ENCODE results near the gene CAVIN4. TPM values are rescaled to one million over a fixed set of nuclear protein-coding genes. Genes with fewer than 3 reads are reported as not detected.

Gene CAVIN4
- total RNA-seq, 1 experiment from 2014 or later: 7.1 TPM

GRCh38 chr9:100601216-100601615 lies 23.3 kb downstream of the CAVIN4 start:
- peak; percentile 57 for ATAC-seq

GRCh38 chr9:100602342-100602801 lies 24.5 kb downstream of the CAVIN4 start:
- TF ChIP-seq TEAD1 (CRISPR knock-in tag; IDR thresholded peaks at IDR 0.05) (0 out of 2 replicates have a peak, but pooled peaks have one; percentile 29), NFYB (CRISPR knock-in tag; conservative IDR thresholded peaks at IDR 0.05; ENCODE audit: low read depth) (no peak), CTCF (IDR thresholded peaks at IDR 0.05) (peak; percentile 58)
- Mint-ChIP-seq H3K4me1 (peaks cover 42% of the 10 kb centered on the region), H3K36me3 (no peaks in the 10 kb centered on the region), H3K4me3 (no peak overlapping the region), H3K9me3 (no peaks in the 10 kb centered on the region), H3K27ac (peak overlapping the region; percentile 52), H3K27me3 (ENCODE audit: low read depth) (no peaks in the 10 kb centered on the region)
- peak; percentile 46 for DNase-seq (ENCODE audit: low spot score)
- peak; percentile 6; the same call in 1 of the 2 replicates for ATAC-seq
- POLR2A ChIA-PET: interaction anchor here (0.9 kb wide), 1 partner anchor 35 kb away, joined by 3 read pairs; no protein-coding TSS in a partner anchor
- CTCF ChIA-PET: interaction anchor here (0.7 to 6.2 kb wide), 39 partner anchors 8 to 786 kb away, joined by 3 to 69 read pairs (median 5); partner anchors contain the start of gene PLPPR1

More at GRCh38 chr9:100601216-100601615, 23.3 kb downstream of the CAVIN4 start:
- Mint-ChIP-seq H3K36me3 (no peaks in the 10 kb centered on the region), H3K9me3 (no peaks in the 10 kb centered on the region), H3K27ac (no peak overlapping the region), H3K4me3 (no peak overlapping the region), H3K4me1 (peaks cover 42% of the 10 kb centered on the region), H3K27me3 (ENCODE audit: low read depth) (no peaks in the 10 kb centered on the region; the same call in 1 of the 2 replicates)
- DNase-seq (ENCODE audit: low spot score): peak; percentile 72
- TF ChIP-seq ZNF423 (CRISPR knock-in tag; IDR thresholded peaks at IDR 0.05) (peak; percentile 98), CTCF (IDR thresholded peaks at IDR 0.05) (peak; percentile 62), ARID4B (CRISPR knock-in tag; IDR thresholded peaks at IDR 0.05; ENCODE audit: borderline replicate concordance) (no peak), TP53 (CRISPR knock-in tag; IDR thresholded peaks at IDR 0.05) (no peak), NR2C2 (CRISPR knock-in tag; IDR thresholded peaks at IDR 0.05) (no peak), JAZF1 (CRISPR knock-in tag; IDR thresholded peaks at IDR 0.05) (no peak), MXD4 (CRISPR knock-in tag; IDR thresholded peaks at IDR 0.05; ENCODE audit: borderline replicate concordance) (no peak), RORB (CRISPR knock-in tag; IDR thresholded peaks at IDR 0.05) (no peak), SMAD3 (CRISPR knock-in tag; IDR thresholded peaks at IDR 0.05; ENCODE audit: borderline replicate concordance) (no peak), IRF1 (CRISPR knock-in tag; IDR thresholded peaks at IDR 0.05) (no peak), ZMAT4 (CRISPR knock-in tag; IDR thresholded peaks at IDR 0.05) (no peak)
- ChIA-PET POLR2A (no interaction called here), CTCF (interaction anchor here (0.6 to 6.2 kb wide), 36 partner anchors 9 to 787 kb away, joined by 3 to 69 read pairs (median 5); no protein-coding TSS in a partner anchor)
